ENCODE data around the gene CD69.

DNA sequence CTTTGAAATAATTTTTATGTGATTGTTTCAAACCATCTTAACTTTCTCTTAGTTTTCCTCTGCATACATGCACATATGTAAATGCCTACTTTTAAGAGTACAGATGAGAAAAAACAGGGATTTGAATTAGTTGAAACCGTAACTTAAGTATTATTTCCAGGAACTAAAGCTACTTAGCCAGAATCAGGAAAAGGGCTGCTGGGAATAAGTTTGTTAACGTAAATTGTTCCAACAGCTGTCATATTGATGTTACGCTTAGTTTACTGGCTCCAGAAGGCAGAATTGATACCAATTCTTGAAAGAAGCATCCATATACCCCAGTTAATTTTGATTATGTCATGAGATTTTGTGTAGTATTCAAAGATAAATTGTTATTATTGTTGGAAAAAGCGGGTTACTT lies 48.6 kb upstream of the CD69 start:
- TF ChIP-seq, protein P1, sequence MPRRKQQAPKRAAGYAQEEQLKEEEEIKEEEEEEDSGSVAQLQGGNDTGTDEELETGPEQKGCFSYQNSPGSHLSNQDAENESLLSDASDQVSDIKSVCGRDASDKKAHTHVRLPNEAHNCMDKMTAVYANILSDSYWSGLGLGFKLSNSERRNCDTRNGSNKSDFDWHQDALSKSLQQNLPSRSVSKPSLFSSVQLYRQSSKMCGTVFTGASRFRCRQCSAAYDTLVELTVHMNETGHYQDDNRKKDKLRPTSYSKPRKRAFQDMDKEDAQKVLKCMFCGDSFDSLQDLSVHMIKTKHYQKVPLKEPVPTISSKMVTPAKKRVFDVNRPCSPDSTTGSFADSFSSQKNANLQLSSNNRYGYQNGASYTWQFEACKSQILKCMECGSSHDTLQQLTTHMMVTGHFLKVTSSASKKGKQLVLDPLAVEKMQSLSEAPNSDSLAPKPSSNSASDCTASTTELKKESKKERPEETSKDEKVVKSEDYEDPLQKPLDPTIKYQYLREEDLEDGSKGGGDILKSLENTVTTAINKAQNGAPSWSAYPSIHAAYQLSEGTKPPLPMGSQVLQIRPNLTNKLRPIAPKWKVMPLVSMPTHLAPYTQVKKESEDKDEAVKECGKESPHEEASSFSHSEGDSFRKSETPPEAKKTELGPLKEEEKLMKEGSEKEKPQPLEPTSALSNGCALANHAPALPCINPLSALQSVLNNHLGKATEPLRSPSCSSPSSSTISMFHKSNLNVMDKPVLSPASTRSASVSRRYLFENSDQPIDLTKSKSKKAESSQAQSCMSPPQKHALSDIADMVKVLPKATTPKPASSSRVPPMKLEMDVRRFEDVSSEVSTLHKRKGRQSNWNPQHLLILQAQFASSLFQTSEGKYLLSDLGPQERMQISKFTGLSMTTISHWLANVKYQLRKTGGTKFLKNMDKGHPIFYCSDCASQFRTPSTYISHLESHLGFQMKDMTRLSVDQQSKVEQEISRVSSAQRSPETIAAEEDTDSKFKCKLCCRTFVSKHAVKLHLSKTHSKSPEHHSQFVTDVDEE (CRISPR knock-in tag; IDR thresholded peaks at IDR 0.05), result no peak
- TF ChIP-seq ESRRG (CRISPR knock-in tag; IDR thresholded peaks at IDR 0.05) (no peak), CSDC2 (CRISPR knock-in tag; IDR thresholded peaks at IDR 0.05) (no peak), SNAI2 (CRISPR knock-in tag; IDR thresholded peaks at IDR 0.05) (no peak), ARNTL (CRISPR knock-in tag; IDR thresholded peaks at IDR 0.05; ENCODE audit: borderline replicate concordance, low read depth) (no peak), TCF4 (CRISPR knock-in tag; IDR thresholded peaks at IDR 0.05; ENCODE audit: borderline replicate concordance) (no peak)
- TF ChIP-seq, protein P2, sequence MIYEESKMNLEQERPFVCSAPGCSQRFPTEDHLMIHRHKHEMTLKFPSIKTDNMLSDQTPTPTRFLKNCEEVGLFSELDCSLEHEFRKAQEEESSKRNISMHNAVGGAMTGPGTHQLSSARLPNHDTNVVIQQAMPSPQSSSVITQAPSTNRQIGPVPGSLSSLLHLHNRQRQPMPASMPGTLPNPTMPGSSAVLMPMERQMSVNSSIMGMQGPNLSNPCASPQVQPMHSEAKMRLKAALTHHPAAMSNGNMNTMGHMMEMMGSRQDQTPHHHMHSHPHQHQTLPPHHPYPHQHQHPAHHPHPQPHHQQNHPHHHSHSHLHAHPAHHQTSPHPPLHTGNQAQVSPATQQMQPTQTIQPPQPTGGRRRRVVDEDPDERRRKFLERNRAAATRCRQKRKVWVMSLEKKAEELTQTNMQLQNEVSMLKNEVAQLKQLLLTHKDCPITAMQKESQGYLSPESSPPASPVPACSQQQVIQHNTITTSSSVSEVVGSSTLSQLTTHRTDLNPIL (CRISPR knock-in tag; IDR thresholded peaks at IDR 0.05; ENCODE audit: low read depth), result no peak

Data from SK-N-SH treated with all-trans-retinoic acid at 6 μM for 48 hours (cell line).